T-helper 1 cell treated with Interleukin-12 subunit alpha and Interleukin-12 subunit beta and Interleukin-4 antibody, amounts not matched to agents 30 ng/mL and 1 ng/mL, for 36 hours (primary cell): ENCODE data around the gene FAM83D. TPM values are rescaled to one million over a fixed set of nuclear protein-coding genes. Genes with fewer than 3 reads are reported as not detected.

Source experiments
- intact Hi-C: fragments of 100-400 bp; cut with micrococcal nuclease; formaldehyde crosslinking; loops from one replicate; pipeline ENCODE4 v1.15.1; 2024
- total RNA-seq: library from RNA; stranded (reverse); gene quantifications from 2 replicates; pipeline ENCODE4 v1.2.3, GENCODE V29; 2022

Gene FAM83D
- total RNA-seq, 1 donor from 2014 or later: 13.1 TPM

- intact Hi-C loops: loop anchor here (2.0 kb wide), 1 partner anchor 23 kb away; no protein-coding TSS in a partner anchor
These were observed 71.4 kb downstream of the FAM83D start for GRCh38 chr20:38997622-38998021.

GRCh38 chr20:38999217-38999616 lies 73.0 kb downstream of the FAM83D start:
- intact Hi-C loops: loop anchor here (2.0 kb wide), 1 partner anchor 22 kb away; no protein-coding TSS in a partner anchor

- intact Hi-C loops: loop anchor here (2.0 kb wide), 1 partner anchor 21 kb away; no protein-coding TSS in a partner anchor
These were observed 74.0 kb downstream of the FAM83D start for GRCh38 chr20:38999965-39000910.

Other genes starting within 250 kb of the FAM83D start
- not detected in 2 replicates for gene SLC32A1, start 201.9 kb upstream of the FAM83D start, total RNA-seq
- 9.4 and 9.6 TPM in 2 replicates for gene ACTR5, start 178.0 kb upstream of the FAM83D start, total RNA-seq
- gene PPP1R16B, start 120.7 kb upstream of the FAM83D start, total RNA-seq: 102 and 104 TPM in 2 replicates
- 9.7 and 9.8 TPM in 2 replicates for gene DHX35, start 35.9 kb downstream of the FAM83D start, total RNA-seq